ENCODE data around the gene VPS9D1. TPM values are rescaled to one million over a fixed set of nuclear protein-coding genes. Genes with fewer than 3 reads are reported as not detected.

Gene VPS9D1, protein sequence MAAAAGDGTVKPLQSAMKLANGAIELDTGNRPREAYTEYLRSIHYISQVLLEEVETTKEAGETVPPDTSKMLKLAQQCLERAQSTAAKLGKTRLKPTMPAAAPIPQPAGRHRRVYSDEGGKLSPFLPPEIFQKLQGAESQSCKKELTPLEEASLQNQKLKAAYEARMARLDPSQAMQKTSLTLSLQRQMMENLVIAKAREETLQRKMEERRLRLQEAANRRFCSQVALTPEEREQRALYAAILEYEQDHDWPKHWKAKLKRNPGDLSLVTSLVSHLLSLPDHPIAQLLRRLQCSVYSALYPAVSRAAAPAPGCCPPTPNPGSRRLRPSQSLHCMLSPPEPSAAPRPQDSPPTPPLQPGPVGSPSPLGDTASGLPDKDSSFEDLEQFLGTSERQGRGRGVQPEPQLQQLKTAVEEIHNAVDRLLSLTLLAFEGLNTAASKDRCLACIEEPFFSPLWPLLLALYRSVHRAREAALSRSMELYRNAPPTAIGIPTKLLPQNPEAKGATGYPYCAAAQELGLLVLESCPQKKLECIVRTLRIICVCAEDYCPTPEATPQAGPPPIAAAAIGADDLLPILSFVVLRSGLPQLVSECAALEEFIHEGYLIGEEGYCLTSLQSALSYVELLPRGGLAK
- 5.6 and 7.3 TPM in 2 replicates for total RNA-seq (ENCODE audit: low replicate concordance)

DNA sequence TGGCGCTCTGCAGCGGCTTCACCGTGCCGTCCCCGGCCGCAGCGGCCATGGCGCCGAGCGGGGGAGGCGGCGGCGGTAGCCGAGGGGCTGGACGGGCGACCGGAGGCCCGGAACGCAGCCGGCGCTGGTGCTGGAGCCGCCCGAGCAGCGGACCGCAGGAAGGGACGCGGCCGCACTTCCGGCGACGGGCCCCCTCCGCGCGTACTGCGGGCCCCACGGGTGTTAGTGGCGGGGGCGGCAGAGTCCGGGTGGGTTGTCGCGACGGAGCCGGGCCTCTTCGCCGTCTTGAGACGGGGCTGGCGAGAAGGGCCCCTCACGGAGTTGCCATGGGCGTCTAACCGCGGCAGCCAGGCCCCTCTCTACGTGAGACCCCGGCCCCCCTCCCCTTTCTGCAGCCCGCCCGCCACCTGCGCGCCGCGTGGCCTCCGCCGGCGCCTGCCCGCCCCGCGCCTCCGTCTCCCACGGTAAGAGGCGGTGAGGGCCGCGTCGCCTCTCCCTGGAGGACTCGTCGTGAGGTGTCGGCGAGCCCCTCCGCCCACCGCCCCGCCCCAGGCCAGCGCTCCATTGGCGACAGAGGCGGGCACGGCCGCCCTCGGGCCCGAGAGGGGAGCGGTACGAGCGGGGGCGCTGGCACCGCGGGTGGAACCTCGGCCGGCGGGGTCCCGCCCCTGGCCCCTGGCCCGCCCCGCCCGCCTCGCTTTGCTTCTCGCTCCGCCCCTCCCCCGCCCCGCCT is at the start of gene VPS9D1, which contains the start of gene ZNF276:
Gene VPS9D1, minus strand, starts transcription at position 86 of the 733 bp plus-strand sequence. Its CDS starts 37 bp downstream, at position 49.
Gene ZNF276, plus strand, starts transcription at position 725 of the 733 bp plus-strand sequence. CDS start 104 bp downstream, outside the sequence.

DNA sequence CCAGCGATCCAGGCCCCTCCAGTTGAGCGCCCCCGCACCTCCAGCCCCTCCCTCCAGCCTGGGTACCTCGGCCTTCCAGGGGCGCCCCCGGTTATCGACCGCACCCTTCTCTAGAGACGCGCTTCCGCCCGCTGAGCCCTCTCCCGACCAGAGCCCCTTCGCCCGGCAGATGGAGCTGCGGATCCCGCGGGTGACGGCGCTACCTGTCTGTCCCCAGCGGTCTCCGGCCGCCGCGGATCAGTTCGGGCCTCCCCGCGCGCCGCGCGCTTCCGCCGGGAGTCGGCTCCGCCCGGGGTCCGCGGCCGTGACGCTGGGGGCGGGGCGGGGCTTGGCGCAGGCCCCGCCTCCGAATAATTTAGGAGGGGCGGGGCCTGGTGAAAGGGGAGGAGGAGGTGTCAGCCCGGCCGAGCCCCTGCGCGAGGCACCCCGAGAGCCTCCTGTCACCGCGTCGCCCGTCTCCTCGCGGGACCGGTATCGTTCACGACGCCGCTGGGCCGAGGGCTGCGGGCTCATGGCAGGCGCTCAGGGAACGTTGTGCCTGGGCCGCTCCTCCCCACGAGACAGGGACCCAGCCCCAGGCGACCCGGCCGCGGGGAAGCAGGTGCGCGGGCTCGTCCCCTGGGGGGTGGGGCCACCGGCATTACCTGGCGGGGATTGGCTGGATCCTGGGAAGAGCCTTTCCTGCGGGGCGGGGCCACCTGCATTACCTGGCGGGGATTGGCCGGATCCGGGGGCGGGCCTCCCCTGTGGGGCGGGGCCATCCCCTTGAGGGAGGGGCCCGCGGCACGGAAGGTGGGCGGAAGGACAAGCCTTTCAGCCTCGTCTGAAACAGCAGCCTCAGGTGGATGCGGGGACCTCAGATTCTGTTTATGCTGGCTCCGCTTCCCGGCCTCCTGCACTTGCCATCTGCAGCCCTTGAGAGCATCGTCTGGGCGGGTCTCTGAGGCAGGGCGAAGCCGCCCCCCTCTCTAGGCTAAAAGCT is 19.0 kb downstream of the VPS9D1 start, which contains the start of gene SPATA2L:
Gene SPATA2L, minus strand, starts transcription at position 281 of the 982 bp plus-strand sequence. CDS start 473 bp downstream, outside the sequence.

DNA sequence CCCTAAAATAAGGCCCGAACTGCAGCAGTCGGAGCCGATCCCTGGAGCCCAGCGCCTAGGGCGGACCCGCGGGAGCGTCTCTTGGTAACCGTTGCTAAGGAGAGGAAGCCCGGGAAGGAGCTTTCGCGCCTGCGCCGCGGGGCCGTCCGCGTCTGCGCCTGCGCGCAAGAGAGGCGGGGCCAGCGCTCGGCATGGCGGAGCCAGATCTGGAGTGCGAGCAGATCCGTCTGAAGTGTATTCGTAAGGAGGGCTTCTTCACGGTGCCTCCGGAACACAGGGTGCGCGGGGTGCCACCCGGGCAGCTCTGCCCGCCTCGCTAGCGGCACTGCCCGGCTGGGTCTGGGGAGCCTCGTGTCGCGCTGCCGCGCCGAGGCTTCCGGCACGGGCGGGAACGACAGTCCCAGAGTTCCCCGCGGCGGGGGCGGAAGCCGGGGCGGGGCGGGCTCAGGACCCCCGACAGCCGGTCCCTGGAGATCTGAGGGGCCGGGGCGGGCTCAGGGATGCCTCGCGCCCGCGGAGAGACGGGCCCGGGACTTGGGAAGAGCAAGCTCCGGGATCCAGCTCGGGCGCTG is 34.1 kb downstream of the VPS9D1 start, which contains the start of gene CDK10:
Gene CDK10, plus strand, starts transcription at position 170 of the 572 bp plus-strand sequence. Its CDS starts 22 bp downstream, at position 192.

DNA sequence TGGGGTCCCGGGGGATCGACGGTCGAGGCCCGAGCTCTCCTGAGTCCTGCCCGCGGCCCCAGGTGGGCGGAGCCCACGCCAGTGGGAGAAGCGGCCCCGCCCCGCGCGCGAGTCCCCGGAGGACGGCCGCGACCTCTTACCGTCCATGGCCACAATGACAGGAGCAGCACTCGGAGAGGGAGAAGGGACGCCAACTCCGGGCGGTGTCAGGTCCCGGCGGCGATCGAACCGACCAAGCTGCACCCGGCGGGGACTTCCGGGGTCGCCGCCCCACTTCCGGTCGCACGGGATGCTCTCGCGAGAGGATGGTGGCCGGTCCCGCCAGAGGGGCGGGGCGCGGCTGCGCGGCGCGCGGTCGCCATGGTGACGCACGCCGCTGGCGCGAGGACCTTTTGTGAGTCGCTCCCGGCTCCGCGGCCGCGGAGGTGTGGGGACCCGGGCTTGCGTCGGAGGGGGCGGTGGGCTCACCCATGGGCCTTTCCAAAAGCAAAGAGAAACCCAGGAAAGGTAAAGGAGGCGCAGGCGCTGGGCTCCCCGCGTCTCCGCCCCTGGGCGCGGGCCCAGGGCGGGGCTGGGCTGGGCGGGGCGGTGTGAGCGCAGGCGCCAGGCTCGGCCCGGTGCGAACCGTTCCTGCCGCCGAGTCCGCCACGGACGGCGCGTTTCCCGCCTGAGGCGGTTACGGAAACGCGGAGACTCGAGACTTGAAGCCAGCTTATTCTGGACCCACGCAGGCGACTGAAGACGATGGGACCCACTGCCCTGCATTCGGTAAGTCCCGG is 63.1 kb downstream of the VPS9D1 start, which contains the start of the genes CHMP1A and SPATA33:
Gene CHMP1A, minus strand, starts transcription at position 267 of the 779 bp plus-strand sequence. Its CDS starts 120 bp downstream, at position 147.
Gene SPATA33, plus strand, starts transcription at position 395 of the 779 bp plus-strand sequence. Its CDS starts 76 bp downstream, at position 471.

Other genes with a start within 250 kb of the VPS9D1 start
- gene ANKRD11, start 230.3 kb downstream of the VPS9D1 start, total RNA-seq (ENCODE audit: low replicate concordance): 44.3 and 56.5 TPM in 2 replicates
- gene SPG7, start 212.5 kb downstream of the VPS9D1 start, total RNA-seq (ENCODE audit: low replicate concordance): 82.7 and 127 TPM in 2 replicates
- gene RPL13, start 160.2 kb downstream of the VPS9D1 start, total RNA-seq (ENCODE audit: low replicate concordance): 3,602 and 3,770 TPM in 2 replicates
- 2.9 and 9.1 TPM in 2 replicates for gene CPNE7, start 145.1 kb downstream of the VPS9D1 start, total RNA-seq (ENCODE audit: low replicate concordance)
- gene DPEP1, start 107.3 kb downstream of the VPS9D1 start, total RNA-seq (ENCODE audit: low replicate concordance): under 0.01 and 0.15 TPM in 2 replicates
- 81.0 and 154 TPM in 2 replicates for gene CHMP1A, start 63.2 kb downstream of the VPS9D1 start, total RNA-seq (ENCODE audit: low replicate concordance)
- gene SPATA33, start 63.1 kb downstream of the VPS9D1 start, total RNA-seq (ENCODE audit: low replicate concordance): 1.1 and 1.5 TPM in 2 replicates
- 30.7 and 38.7 TPM in 2 replicates for gene CDK10, start 34.2 kb downstream of the VPS9D1 start, total RNA-seq (ENCODE audit: low replicate concordance)
- gene SPATA2L, start 19.2 kb downstream of the VPS9D1 start, total RNA-seq (ENCODE audit: low replicate concordance): 5.3 and 11.1 TPM in 2 replicates
- gene ZNF276, start 639 bp upstream of the VPS9D1 start, total RNA-seq (ENCODE audit: low replicate concordance): 8.5 and 13.5 TPM in 2 replicates
- 2.6 and 3.1 TPM in 2 replicates for gene FANCA, start 95.7 kb upstream of the VPS9D1 start, total RNA-seq (ENCODE audit: low replicate concordance)
- gene SPIRE2, start 107.6 kb upstream of the VPS9D1 start, total RNA-seq (ENCODE audit: low replicate concordance): 0.30 and 2.7 TPM in 2 replicates
- gene TCF25, start 152.7 kb upstream of the VPS9D1 start, total RNA-seq (ENCODE audit: low replicate concordance): 229 and 319 TPM in 2 replicates
- 3.8 and 10.6 TPM in 2 replicates for gene MC1R, start 198.0 kb upstream of the VPS9D1 start, total RNA-seq (ENCODE audit: low replicate concordance)
- 294 and 447 TPM in 2 replicates for gene TUBB3, start 202.4 kb upstream of the VPS9D1 start, total RNA-seq (ENCODE audit: low replicate concordance)
- gene DEF8, start 227.9 kb upstream of the VPS9D1 start, total RNA-seq (ENCODE audit: low replicate concordance): 81.9 and 117 TPM in 2 replicates

Measured in smooth muscle cell of the coronary artery (primary cell).